Activated T-cell treated with anti-CD3 and anti-CD28 coated beads, Interleukin-2, amount 50 U/mL, for 72 hours (primary cell): ENCODE measurements around the gene PSMA6. TPM values are rescaled to one million over a fixed set of nuclear protein-coding genes. Genes with fewer than 3 reads are reported as not detected.
"Not testable (repeated sequence)": the region's sequence is repeated elsewhere in the genome, so short reads cannot be mapped to it uniquely, and the experiment has no call there.

Experiments used
- ATAC-seq, 2 donors: fragments of 150-1000 bp; cut with Tn5 transposase; replicated peaks in 1 of 2; 2 replicates each; pipeline ENCODE4 v1.10.0; 2021; ENCODE audit warnings: moderate library complexity in 2 of 2, mild to moderate bottlenecking in 1 of 2
- DNase-seq, 2 donors: peaks; one replicate each; pipeline ENCODE4 v3.0.0; 2021 to 2022; ENCODE audit warnings: mixed read lengths in 1 of 2
- H3K27ac Mint-ChIP-seq: one replicate; pipeline ENCODE4 v1.8.0; 2022; ENCODE audit warnings: mild to moderate bottlenecking, moderate library complexity, mixed read lengths
- H3K27me3 Mint-ChIP-seq: one replicate; pipeline ENCODE4 v1.8.0; 2022; ENCODE audit warnings: low read depth, mixed read lengths
- H3K36me3 Mint-ChIP-seq, 2 donors: one replicate each; pipeline ENCODE4 v1.8.0; 2022; ENCODE audit warnings: mixed read lengths in 2 of 2, mild to moderate bottlenecking in 1 of 2; ENCODE audit not compliant: insufficient read depth in 2 of 2
- H3K4me1 Mint-ChIP-seq: one replicate; pipeline ENCODE4 v1.8.0; 2022; ENCODE audit warnings: low read depth, mixed read lengths
- H3K4me3 Mint-ChIP-seq, 2 donors: one replicate each; pipeline ENCODE4 v1.8.0; 2022; ENCODE audit warnings: mild to moderate bottlenecking in 2 of 2, mixed read lengths in 2 of 2, moderate library complexity in 2 of 2
- H3K9me3 Mint-ChIP-seq, 2 donors: one replicate each; pipeline ENCODE4 v1.8.0; 2022; ENCODE audit warnings: mixed read lengths in 2 of 2
- total RNA-seq, 2 donors: library from RNA; stranded (reverse); gene quantifications; one replicate each; pipeline ENCODE4 v1.2.3, GENCODE V29; 2022

PSMA6 gene
- total RNA-seq, 2 donors from 2014 or later = 325 to 349 TPM

DNA sequence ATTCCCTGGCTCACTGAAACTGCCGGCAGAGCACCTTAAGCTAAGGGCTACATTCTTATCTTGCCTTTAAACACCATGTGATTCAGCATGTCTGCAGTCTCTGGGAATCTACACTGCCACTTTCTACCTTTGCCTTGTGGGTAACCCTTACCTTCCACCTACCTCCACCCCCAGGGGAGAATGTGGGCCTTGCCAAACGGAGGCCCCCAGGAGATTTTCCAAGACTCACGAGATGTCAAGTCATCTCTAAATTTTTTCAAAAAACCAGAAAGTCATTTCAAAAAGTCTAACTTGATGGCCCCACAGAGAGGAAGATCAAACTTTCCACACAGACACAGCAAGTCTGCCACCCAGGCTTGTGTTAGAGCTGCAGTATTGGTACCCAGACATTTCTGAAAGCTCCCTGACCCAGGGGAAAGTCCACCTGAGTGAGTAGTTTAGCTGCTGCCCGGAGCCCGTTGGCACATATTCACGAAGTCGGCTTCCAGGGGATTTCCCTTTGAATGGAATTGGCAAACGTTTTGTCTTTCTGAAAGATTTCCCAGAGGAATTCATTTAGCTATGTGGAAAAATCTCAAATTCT is 4.7 kb upstream of the PSMA6 start:
- Mint-ChIP-seq H3K27me3 (no peaks in the 10 kb centered on the region), H3K36me3 (peaks cover 3 to 4% of the 10 kb centered on the region in 2 donors), H3K9me3 (peaks cover 0 to 1% of the 10 kb centered on the region in 2 donors), H3K4me3 (peak overlapping the region; percentile 77 to 85), H3K27ac (peak overlapping the region; percentile 98), H3K4me1 (peaks cover 66% of the 10 kb centered on the region)
- DNase-seq (peak; percentile 66 to 75), ATAC-seq (peak; percentile 55 to 59)

DNA sequence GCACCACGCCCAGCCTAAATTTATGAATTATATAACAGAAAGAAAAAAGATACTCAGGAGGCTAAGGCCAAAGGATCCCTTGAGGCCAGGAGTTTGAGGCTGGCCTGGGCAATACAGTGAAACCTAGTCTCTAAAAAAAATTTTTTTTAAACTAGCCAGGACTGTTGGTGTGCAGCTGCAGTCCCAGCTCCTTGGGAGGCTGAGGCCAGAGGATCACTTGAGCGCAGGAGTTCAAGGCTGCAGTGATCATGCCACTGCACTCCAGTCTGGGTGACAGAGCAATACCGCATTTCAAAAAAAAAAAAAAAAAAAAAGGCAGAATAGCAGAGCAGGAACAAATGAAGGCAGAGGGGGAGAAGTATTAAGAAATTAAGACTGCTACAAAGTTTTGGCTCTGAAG is 2.6 kb upstream of the PSMA6 start:
- DNase-seq (no peak), ATAC-seq (no peak)
- Mint-ChIP-seq H3K27me3 (no peaks in the 10 kb centered on the region), H3K9me3 (peaks cover 0 to 1% of the 10 kb centered on the region in 2 donors), H3K27ac (peak overlapping the region; percentile 59), H3K4me1 (peaks cover 72% of the 10 kb centered on the region), H3K36me3 (peaks cover 12 to 14% of the 10 kb centered on the region in 2 donors), H3K4me3 (no peak overlapping the region)

DNA sequence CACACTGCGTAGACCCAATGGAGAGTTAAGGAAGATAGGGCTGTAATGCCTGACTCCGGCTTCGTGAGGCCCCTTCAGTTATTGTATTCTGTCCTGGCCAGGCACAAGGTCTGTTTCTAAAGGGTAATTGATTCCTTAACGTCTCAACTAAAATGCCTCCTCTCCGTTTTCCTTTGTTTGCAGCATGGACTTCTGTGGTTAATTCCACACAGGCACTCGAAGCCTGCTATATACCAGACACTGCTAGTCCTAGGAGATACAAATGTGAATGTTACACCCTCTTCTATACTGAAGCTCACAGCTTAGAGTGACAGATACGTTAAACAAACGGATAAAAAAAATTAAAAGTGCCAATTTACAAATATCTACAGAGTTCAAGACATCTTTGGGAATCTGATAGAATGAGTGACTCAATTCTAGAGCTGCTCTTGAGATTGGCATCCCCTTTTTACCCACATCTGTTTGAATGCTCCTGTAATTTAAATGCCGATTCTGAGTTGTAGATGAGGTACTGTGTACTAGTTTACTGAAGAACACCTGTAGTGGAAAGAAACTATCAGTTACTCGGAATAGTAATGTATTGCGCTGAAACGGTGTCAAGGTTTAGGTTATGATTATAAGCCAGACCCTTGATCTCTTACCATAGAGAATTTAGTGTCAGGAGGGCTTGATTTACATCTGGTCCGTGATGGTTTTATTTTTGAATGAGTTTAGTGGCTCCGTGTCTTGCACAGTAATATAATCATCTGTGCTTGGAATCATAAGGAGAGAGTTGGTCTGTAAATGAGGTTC is 784 bp downstream of the PSMA6 start:
- peaks cover 72% of the 10 kb centered on the region for H3K4me1 Mint-ChIP-seq
- no peaks in the 10 kb centered on the region for H3K9me3 Mint-ChIP-seq
- H3K27me3 Mint-ChIP-seq = no peaks in the 10 kb centered on the region
- H3K4me3 Mint-ChIP-seq = peak overlapping the region; percentile 96 to 98
- H3K27ac Mint-ChIP-seq = peak overlapping the region; percentile 100
- ATAC-seq = peak; percentile 12 to 22
- no peak for DNase-seq
- H3K36me3 Mint-ChIP-seq = peaks cover 15 to 20% of the 10 kb centered on the region in 2 donors

DNA sequence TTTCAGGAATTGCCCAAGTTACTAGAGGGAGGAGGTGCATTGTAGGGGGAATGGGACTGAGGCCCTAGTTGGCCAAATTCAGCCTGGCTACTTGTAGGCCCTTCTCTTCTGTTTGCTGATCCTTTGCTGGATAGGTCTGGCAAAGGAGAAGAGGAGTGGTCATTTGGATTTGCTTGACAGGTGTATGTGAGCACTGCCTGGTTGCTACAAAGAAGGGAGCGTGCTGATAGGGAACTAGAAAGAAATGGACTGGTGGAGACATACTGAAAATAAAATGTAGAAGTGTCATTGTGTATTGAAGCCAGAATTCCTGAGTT is 3.6 kb downstream of the PSMA6 start:
- Mint-ChIP-seq H3K4me1 (peaks cover 73% of the 10 kb centered on the region), H3K4me3 (peak overlapping the region; percentile 68 to 69), H3K27me3 (no peaks in the 10 kb centered on the region), H3K27ac (peak overlapping the region; percentile 53), H3K9me3 (no peaks in the 10 kb centered on the region), H3K36me3 (peaks cover 15 to 26% of the 10 kb centered on the region in 2 donors)
- DNase-seq = no peak
- no peak for ATAC-seq

DNA sequence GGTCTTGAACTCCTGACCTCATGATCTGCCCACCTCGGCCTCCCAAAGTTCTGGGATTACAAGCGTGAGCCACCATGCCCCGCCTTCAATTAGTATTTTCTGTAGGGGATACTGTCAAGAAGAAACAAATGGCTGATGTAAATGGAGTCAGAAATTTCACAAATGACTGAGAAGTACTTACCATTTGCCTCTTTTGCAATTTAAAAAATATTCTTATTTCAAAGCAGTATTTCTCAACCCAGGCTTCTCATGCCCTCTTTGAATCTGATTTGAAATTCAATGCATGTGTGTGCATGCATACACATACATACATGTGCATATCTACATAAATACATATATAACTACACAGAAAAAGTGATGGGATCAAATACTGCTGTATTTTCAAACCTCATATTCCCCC is 4.4 kb downstream of the PSMA6 start:
- H3K27ac Mint-ChIP-seq = peak overlapping the region; percentile 53
- peaks cover 15 to 28% of the 10 kb centered on the region in 2 donors for H3K36me3 Mint-ChIP-seq

DNA sequence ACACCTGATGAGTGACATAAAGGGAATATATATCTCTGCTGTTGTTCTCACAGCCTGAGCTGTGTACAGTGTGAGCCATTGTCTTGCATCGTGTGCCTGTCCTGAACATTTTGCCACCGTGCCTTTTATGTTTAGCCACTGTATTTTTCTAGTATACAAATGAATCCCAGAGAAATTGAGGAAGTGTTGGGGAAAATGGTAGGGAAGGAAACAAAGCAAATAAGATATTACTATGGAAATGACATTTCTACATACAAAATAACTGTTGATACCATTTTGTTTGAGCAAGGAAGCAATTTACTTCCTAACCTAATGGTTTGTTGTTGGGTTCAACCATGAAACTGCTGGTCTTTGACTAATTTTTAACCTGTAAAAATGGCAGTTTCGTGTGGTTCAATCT is 5.5 kb downstream of the PSMA6 start:
- H3K4me1 Mint-ChIP-seq = peaks cover 89% of the 10 kb centered on the region
- peak overlapping the region in 1 of 2 donors; percentile 56 for H3K4me3 Mint-ChIP-seq

More for the DNA sequence above, 4.4 kb downstream of the PSMA6 start:
- H3K4me3 Mint-ChIP-seq = peak overlapping the region; percentile 55 to 69
- ATAC-seq (no peak), DNase-seq (no peak)
- no peaks in the 10 kb centered on the region for H3K27me3 Mint-ChIP-seq
- H3K4me1 Mint-ChIP-seq = peaks cover 78% of the 10 kb centered on the region
- no peaks in the 10 kb centered on the region for H3K9me3 Mint-ChIP-seq

DNA sequence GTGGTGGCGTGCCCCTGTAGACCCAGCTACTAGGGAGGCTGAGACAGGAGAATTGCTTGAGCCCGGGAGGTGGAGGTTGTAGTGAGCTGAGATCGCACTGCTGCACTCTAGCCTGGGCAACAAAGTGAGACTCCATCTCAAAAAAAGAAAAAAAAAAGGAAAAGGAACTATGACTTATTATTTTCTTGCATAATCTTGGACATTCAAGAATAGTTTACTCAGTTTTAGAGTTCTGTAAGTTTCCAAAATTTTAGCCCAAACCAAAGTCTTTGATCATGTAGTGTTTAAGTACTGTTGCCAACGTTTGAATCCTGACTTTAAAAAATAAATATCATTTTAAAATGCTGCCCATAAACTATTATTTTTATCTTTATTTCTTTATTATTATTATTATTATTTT is 6.2 kb downstream of the PSMA6 start:
- Mint-ChIP-seq H3K36me3 (peaks cover 11 to 29% of the 10 kb centered on the region in 2 donors), H3K4me1 (peaks cover 93% of the 10 kb centered on the region), H3K27ac (no peak overlapping the region), H3K27me3 (no peaks in the 10 kb centered on the region), H3K4me3 (no peak overlapping the region), H3K9me3 (no peaks in the 10 kb centered on the region)
- DNase-seq (no peak), ATAC-seq (no peak)

More for the DNA sequence above, 5.5 kb downstream of the PSMA6 start:
- DNase-seq = no peak
- Mint-ChIP-seq H3K9me3 (no peaks in the 10 kb centered on the region), H3K36me3 (peaks cover 15 to 28% of the 10 kb centered on the region in 2 donors), H3K27ac (peak overlapping the region; percentile 53), H3K27me3 (no peaks in the 10 kb centered on the region)
- no peak for ATAC-seq

DNA sequence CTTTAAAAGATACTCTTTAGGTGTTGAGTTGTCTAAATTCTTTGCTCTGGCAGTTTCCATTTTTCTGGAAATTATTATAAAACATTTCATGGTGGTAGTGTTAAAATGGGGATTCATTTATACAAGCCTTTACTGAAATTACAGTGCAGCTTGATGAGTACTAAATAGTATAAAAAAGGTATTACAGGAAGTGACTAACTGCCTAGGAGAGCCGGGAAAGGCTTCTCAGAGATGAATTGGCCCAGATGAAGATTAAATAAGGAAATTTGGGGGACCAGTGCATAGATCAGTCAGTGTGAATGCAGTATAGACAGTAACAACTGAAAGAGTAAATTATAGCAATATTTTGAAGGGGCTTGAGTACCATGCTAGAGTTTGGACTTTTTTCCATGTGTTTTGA is 7.5 kb downstream of the PSMA6 start:
- peaks cover 86% of the 10 kb centered on the region for H3K4me1 Mint-ChIP-seq
- DNase-seq (no peak), ATAC-seq (peak; percentile 23 to 44)
- peak overlapping the region; percentile 74 to 84 for H3K4me3 Mint-ChIP-seq
- H3K9me3 Mint-ChIP-seq = no peaks in the 10 kb centered on the region
- peak overlapping the region; percentile 98 for H3K27ac Mint-ChIP-seq
- H3K27me3 Mint-ChIP-seq = no peaks in the 10 kb centered on the region
- peaks cover 11 to 23% of the 10 kb centered on the region in 2 donors for H3K36me3 Mint-ChIP-seq

DNA sequence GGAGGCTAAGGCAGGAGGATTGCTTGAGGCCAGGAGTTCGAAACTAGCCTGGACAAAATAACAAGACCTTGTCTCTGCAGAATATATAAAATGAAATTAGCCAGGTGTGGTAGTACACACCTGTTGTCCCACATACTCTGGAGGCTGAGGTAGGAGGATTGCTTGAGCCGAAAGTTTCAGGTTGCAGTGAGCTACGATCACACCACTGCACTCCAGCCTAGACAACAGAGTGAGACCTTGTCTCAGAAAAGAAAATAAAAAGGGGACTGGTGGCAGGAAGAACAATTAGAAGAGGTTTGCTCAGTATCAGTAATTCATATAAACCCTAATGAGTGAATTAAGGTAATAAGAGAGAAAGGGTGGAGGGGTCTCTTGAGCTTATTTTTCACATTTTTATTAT is 8.0 kb downstream of the PSMA6 start:
- DNase-seq (no peak), ATAC-seq (no peak)
- peaks cover 11 to 23% of the 10 kb centered on the region in 2 donors for H3K36me3 Mint-ChIP-seq
- no peaks in the 10 kb centered on the region for H3K27me3 Mint-ChIP-seq
- peaks cover 85% of the 10 kb centered on the region for H3K4me1 Mint-ChIP-seq
- H3K4me3 Mint-ChIP-seq = peak overlapping the region; percentile 74 to 84
- no peaks in the 10 kb centered on the region for H3K9me3 Mint-ChIP-seq
- H3K27ac Mint-ChIP-seq = peak overlapping the region; percentile 98

DNA sequence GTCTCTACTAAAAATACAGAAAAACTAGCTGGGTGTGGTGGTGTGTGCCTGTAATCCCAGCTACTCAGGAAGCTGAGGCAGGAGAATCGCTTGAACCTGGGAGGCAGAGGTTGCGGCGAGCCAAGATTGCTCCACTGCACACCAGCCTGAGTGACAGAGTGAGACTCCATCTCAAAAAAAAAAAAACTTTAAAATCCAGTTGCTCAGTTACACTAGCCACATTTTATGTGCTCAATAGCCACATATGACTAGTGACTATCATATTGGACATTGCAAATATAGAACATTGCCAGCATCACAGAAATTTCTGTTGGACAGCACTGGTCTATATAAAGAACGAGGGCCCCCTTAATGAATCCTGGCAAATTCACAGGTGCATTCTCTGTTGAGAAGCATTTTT is 9.2 kb downstream of the PSMA6 start:
- H3K36me3 Mint-ChIP-seq = peaks cover 9 to 23% of the 10 kb centered on the region in 2 donors
- H3K27me3 Mint-ChIP-seq, H3K9me3 Mint-ChIP-seq, DNase-seq: not testable (repeated sequence)
- ATAC-seq = peak; percentile 73 to 76
- H3K4me3 Mint-ChIP-seq = peak overlapping the region; percentile 74 to 84
- H3K4me1 Mint-ChIP-seq = peaks cover 81% of the 10 kb centered on the region
- H3K27ac Mint-ChIP-seq = peak overlapping the region; percentile 98

DNA sequence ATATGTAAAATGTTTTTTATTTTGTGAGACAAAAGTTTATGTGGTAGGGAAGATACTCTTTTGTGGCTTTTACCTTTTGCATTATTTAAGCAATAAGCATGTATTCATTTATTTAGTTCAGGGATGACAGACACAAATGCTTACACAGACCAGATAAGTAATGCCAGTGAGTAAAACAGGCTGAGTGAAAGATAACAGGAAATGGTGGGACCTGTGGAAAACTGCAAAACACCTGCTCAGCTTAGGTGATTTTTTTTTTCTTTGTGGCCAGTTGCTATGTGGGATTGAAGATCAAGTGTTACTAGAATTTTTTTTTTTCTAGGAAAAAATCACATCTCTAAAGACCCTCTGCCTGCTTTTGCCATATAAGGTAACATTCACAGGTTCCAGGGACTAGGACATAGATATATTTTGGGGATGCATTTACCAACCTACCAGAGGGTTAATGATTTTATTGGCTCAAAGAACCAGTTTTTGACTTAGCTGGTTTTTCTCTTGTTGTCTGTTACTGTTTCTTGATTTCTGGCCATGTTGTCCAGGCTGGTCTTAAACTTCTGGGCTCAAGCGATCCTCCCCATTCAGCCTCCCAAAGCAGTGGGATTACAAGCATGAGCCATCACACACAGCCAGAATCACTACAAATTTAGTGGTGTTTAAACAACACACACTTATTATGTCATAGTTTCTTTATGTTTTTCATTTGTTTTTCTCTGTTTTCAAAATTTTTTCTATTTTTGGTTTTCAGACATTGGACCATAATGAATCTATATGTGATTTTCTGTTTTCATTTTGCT is 9.8 kb downstream of the PSMA6 start:
- Mint-ChIP-seq H3K4me1 (peaks cover 81% of the 10 kb centered on the region), H3K9me3 (no peaks in the 10 kb centered on the region), H3K4me3 (peak overlapping the region; percentile 74 to 84), H3K27me3 (no peaks in the 10 kb centered on the region), H3K36me3 (peaks cover 9 to 23% of the 10 kb centered on the region in 2 donors), H3K27ac (peak overlapping the region; percentile 98)
- DNase-seq (no peak), ATAC-seq (peak; percentile 83 to 85)

DNA sequence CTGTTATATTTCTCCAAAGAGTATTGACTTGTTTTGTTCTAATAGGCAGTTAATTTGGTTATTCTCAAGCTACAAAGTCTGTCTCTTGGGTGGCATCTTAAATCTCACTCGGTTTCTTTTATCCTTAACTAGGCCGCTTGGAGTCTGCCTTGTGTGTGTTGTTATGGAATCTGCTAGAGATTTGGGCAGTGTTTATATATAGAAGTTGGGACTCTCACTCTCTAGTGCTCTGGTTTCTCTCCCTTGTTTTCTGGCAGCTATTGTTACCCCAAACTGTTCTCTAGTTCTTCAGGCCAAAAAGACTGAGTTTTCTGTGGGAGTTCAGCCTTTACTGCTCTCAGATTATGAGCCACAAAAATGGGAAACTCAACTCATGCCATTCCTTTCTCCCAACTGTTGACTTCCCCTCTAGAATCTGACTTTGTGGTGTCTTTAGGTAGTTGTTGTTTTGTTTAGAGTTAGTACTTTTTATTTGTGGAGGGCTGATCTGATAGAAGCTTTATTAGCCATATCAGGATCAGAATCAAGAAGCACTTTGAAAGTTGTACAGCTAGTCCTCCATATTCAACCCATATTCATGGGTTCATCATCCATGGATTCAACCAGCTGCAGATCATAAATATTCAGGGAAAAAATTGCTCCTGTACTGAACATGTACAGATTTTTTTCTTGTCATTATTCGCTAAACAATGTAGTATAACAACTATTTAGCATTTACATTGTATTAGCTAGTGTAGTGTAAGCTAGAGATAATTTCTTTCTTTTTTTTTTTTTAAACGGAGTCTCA is 11.2 kb downstream of the PSMA6 start:
- H3K27me3 Mint-ChIP-seq = no peaks in the 10 kb centered on the region
- H3K4me3 Mint-ChIP-seq = peak overlapping the region; percentile 74 to 84
- no peak for ATAC-seq
- DNase-seq = no peak
- peaks cover 5 to 30% of the 10 kb centered on the region in 2 donors for H3K36me3 Mint-ChIP-seq
- no peaks in the 10 kb centered on the region for H3K9me3 Mint-ChIP-seq
- H3K4me1 Mint-ChIP-seq = peaks cover 78% of the 10 kb centered on the region
- peak overlapping the region; percentile 98 for H3K27ac Mint-ChIP-seq
